Stimulated activated CD4-positive, alpha-beta T cell treated with anti-CD3 and anti-CD28 coated beads, TNF-alpha, amount 100 ng/mL, for 4 hours (primary cell): Measurements from ENCODE around the gene MYBPC2.

Experiments used
- DNase-seq, 3 experiments: peaks; one replicate each; pipeline ENCODE4 v3.0.0-alpha.2; 2020; ENCODE audit warnings: low read depth in 3 of 3

Gene MYBPC2

GRCh38 chr19:50409347-50409746 is 23.3 kb upstream of the MYBPC2 start:
- no peak for DNase-seq

GRCh38 chr19:50410109-50410508 is 22.6 kb upstream of the MYBPC2 start:
- no peak for DNase-seq

GRCh38 chr19:50412419-50412818 is 20.3 kb upstream of the MYBPC2 start:
- DNase-seq = no peak

GRCh38 chr19:50413096-50413495 is 19.6 kb upstream of the MYBPC2 start:
- no peak for DNase-seq

GRCh38 chr19:50413531-50413930 is 19.2 kb upstream of the MYBPC2 start:
- no peak for DNase-seq

- peak; percentile 52 to 64 (median 63) for DNase-seq
Measured at GRCh38 chr19:50414864-50415660, 17.6 kb upstream of the MYBPC2 start.

- DNase-seq = no peak
Measured at GRCh38 chr19:50415661-50416033, 17.0 kb upstream of the MYBPC2 start.

- DNase-seq = no peak
Measured at GRCh38 chr19:50416034-50416977, 16.4 kb upstream of the MYBPC2 start.

- no peak for DNase-seq
Measured at GRCh38 chr19:50417111-50418081, 15.3 kb upstream of the MYBPC2 start.

- DNase-seq = no peak
Measured at GRCh38 chr19:50418176-50419021, 14.3 kb upstream of the MYBPC2 start, which contains the start of gene SPIB. Gene SPIB (plus strand): TSS chr19:50418938. CDS start chr19:50418963, 25 bp downstream.

- DNase-seq = no peak
Measured at GRCh38 chr19:50419022-50419579, 13.6 kb upstream of the MYBPC2 start.

- no peak for DNase-seq
Measured at GRCh38 chr19:50419580-50420035, 13.1 kb upstream of the MYBPC2 start.

GRCh38 chr19:50420127-50420526 is 12.6 kb upstream of the MYBPC2 start:
- DNase-seq = no peak

GRCh38 chr19:50420808-50421207 is 11.9 kb upstream of the MYBPC2 start:
- DNase-seq = no peak

- no peak for DNase-seq
Measured at GRCh38 chr19:50422397-50423278, 10.1 kb upstream of the MYBPC2 start.

- DNase-seq = no peak
Measured at GRCh38 chr19:50423279-50424113, 9.2 kb upstream of the MYBPC2 start.

GRCh38 chr19:50425581-50425980 is 7.1 kb upstream of the MYBPC2 start:
- no peak for DNase-seq

GRCh38 chr19:50427318-50427925 is 5.3 kb upstream of the MYBPC2 start:
- DNase-seq = no peak
